GM19455 (cell line): ENCODE measurements around the gene IRX5.

Experiments
- ATAC-seq: cut with Tn5 transposase; IDR thresholded peaks from one replicate; pipeline ENCODE4 v1.9.1; 2021; ENCODE audit not compliant: unreplicated experiment

Gene IRX5

DNA sequence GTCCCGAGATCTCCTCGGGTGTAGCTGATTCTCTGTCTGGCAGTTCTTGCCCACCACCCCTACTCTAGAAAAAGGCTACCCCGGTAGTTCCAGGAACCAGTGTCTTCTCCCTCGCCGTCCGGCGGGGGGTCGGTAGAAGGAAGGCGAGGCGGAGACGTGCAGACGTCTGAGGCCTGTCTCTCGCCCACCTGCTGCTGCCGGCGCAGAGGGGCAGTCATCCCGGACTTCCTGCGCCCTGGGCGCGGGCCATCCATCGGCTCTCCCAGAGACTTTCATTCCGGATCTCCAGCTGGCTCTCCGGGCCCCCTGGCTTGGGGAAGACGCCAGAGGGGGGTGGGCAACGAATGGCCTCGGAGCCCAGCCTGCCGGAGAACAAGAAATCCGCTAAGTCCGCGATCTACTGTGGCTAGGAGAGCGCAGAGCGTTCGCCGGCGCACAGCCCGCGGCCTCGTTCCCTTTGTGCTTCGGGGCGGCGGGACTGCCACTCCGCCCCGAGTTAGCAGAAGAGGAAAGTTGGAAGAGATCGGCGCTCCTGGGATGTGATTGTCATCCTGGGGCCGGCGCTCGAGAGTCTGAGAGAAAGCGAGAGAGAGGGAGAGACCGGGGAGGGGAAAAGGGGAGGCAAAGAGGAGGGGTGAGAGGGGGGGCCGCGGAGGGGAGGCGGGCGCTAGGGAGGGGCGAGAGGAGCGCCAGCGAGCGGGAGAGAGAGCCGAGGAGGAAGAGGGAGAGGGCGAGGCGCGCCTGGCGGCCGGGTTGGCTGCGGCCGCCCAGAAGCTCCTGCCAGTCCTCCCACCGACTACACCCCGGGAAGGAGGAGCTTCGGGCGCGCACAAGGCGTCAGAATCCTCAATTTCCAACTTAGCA is at the start of gene IRX5:
Gene IRX5, plus strand, starts transcription at position 861 of the 864 bp plus-strand sequence. CDS start 334 bp downstream, outside the sequence.
- ATAC-seq: no peak

GRCh38 chr16:54882556-54882955 is 48.1 kb upstream of the IRX5 start:
- ATAC-seq: no peak

GRCh38 chr16:54883358-54883757 is 47.3 kb upstream of the IRX5 start:
- ATAC-seq: no peak

GRCh38 chr16:54886078-54886477 is 44.6 kb upstream of the IRX5 start:
- no peak for ATAC-seq

DNA sequence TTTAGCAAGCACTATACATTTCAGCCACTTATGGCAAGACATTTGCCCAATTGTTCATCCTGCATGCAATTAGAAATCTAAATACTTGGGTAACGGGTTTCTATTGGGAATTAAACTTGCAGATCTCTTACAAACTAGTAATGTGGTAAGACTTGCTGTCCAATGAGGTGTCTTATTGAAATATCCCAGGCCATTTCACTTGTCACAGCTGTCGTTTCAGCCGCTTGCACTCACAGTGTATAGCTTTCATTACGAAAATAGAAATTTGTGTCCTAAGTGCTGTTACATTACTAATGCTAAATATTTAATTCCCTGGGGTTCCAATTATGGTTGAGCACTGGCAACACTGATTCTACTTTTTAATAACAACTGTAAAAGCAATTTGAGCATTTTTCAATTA is 40.3 kb upstream of the IRX5 start:
- no peak for ATAC-seq

DNA sequence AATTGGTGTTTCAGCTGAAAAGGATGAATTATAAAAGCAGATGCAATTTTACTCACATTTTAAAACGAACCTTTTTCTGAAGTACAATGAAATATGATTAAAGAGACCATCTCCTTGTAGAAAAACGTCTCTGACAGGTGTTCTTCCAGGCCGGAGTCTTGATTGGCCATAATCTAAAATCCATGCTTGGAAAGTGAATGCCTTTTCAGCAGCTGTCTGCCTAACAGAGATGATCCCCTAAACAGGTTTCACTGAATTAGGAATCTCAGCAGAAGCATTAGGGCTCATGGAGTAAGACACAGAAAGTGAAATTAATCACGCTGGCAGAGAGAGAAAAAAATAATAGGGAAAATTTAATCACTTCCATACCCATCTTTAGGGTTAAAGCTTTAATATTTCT is 39.3 kb upstream of the IRX5 start:
- no peak for ATAC-seq

GRCh38 chr16:54892981-54893380 is 37.7 kb upstream of the IRX5 start:
- ATAC-seq: no peak

DNA sequence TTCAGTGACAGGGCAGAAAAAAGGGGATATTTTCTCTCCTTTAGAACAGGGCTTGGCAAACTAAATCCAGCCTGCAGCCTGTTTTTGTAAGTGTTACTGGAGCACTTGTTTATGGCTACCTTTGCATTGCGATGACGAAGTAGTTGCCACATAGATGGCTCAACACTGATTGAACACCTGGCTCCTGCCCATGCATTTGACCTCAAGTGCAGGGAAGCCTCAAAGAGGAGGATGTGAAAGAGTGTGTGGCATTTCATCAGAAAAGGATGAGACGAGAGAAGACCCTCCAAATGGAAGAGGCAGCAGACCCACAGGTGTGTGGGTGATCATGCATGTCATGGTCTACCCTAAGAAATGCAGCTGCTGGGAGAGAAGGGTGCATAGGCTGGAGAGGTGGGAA is 32.7 kb upstream of the IRX5 start:
- no peak for ATAC-seq

GRCh38 chr16:54901606-54902005 is 29.1 kb upstream of the IRX5 start:
- ATAC-seq: no peak

- ATAC-seq: no peak
These were observed 27.6 kb upstream of the IRX5 start for GRCh38 chr16:54903047-54903446.

DNA sequence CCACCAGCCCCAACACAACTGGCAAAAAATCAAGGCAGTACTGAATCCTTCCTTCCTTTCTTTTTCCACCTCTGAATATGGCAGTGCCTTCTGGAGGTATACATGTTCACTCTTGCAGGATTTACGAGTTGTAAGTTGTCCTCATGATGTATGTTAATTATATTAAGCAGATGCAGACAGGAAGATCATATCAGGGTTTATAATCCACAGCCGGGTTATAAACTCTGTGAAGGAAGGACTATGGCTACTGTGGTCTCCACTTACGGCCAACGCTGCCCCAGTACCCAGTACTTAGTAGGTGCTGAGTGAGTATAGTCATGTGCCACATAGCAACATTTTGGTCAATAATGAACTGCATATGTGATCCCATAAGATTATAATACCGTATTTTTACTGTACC is 19.6 kb upstream of the IRX5 start:
- ATAC-seq: no peak

DNA sequence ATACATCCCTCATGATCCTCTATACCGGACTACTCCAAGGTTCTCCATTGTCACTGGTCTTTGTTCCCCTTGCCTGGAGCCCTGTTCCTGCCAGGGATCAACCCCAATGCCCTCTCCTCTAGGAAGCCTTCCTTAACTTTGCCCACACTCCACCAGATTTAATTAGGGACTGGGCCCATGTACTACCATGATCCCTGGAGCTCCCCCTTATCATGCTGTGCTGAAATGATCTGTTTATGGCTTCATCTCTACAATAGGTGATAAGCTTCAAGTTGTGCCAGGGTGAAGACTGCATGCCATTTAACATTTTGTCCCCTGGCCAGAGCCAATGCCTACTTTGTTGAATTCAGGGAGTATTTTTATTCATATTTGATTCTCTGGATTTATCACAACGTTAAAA is 17.9 kb upstream of the IRX5 start:
- no peak for ATAC-seq

DNA sequence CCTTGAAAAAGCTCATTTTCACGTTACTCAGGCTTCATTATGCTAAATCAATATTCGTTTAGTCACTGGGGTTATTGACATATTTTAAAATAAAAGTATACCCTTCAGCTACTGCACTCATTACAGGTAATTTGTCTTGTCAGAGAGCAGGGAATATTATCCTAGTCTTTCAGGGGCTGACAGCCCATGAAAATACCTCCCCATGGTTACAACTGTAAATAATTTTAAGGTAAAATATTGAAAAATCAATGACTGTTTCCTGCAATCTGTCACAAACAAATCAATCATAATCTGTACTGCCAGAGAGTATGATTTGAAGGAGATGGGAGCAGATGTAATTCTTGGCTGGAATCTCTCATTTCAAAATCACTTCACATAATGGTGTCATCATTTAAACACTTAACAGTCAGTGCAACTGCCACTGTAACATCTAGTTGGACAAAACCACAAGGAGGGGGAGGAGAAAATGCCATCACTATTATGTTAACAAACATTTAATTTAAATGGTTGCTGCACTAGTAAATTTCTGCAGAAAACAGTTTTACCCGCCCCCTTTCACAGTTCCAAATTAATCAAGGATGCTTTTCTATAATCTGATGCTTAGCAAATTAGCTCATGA is 9.3 kb upstream of the IRX5 start:
- no peak for ATAC-seq

DNA sequence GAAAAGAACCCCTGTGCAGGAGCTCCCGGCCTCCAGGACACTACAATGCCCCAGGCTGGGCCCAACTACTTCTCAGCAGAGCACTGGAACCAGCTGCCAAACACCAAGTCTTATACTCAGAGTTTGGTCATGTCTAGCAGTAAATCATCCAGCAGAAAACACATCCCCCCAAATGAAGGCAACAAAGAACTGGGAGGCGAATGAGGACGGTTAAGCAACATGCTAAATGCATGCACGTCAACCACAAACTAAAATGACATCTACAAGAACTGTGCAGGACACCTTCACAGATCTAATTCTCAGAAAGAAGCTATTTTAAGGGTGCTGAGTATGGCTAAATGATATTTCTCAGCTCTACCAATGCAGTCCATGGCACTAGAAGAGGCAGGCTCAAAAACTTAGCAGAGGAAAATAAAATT is 7.6 kb upstream of the IRX5 start:
- ATAC-seq: no peak

DNA sequence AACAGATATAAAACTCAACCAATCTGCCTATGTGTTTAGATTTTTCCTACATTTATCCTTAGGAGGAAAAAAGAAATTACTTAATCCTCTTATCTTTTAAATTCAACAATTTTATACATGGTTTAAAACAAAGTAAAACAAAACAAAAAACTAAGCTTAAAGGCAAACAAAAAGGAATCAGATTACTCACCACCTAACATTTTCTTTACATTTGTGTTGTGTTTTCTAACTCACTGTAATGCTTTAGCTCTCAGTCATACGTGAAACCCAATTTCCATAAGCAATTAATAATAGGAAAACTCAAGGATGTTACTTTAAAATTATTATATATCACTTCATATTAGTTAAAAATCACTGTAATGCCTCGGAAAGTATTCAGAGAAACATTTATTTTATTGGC is 6.7 kb upstream of the IRX5 start:
- ATAC-seq: no peak

DNA sequence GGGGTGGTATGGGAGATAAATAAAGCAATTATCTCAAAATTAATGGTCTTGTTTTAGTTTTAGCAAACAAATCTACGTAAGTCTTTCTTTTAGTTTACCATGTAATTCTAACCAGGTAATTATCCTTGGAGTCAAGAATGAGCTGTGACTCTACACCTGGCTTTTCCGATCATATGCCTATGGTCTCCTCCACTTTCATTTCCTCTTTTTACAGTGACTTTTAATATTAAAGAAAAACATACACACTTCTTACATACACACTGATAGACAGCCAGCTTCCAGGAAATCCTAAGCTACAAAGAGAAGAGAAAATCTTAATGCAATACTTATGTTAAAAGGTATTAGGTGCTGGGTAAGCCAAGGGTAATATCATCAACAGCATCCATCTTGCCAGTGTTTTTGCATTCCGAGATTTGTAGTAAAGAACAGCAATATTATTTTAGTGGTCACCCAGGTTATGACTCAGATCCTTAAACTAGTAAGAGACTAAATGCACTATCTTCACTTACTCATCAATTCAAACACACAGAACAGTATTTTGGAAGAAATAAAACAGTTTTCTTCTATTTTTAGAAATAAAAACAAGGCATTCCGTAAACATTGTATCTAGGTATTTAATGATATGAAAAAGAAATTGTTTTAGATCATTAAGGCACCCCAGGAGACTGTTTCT is 4.4 kb upstream of the IRX5 start:
- ATAC-seq: no peak

DNA sequence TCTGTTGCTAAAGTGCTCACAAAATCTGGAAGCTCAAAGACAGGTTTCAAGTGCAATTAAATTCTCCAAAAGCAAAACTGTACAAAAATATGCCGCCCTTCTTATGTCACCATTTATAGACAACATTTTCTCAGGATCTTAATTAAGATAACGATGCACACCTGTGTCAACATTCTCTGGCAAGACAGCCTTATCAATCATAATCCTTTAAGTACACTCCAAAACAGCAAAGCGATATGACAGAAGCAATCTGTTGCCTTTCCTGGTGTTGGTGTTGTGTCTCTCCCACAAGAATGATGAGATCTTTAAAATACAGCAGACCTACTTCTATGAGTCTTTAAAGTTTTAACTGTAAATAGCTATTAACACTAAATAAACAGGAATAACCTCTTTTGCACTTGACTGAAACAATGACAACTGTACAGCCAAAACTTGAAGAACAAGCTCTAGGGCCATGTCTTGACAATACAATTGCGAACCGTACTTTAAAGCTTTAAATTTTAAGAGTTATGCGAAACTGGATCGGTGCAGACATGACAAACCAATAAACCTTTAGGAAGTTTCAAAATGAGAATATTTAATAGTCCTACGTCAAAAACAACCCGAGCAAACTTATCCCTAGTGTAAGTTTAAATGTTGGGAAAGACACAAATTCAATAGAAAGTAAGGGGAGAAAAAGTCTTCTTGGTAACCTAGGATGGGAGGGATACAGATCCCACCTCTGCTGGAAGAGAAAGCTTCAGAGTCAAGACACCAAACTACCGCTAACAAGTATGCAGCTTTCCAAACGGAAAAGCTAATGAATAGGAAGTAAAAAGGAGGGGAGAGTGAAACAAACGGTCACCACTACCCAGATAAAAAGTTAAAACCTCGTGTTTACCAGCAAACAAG is 3.3 kb upstream of the IRX5 start:
- no peak for ATAC-seq

- ATAC-seq: no peak
These were observed 2.7 kb upstream of the IRX5 start for GRCh38 chr16:54928016-54928356.

DNA sequence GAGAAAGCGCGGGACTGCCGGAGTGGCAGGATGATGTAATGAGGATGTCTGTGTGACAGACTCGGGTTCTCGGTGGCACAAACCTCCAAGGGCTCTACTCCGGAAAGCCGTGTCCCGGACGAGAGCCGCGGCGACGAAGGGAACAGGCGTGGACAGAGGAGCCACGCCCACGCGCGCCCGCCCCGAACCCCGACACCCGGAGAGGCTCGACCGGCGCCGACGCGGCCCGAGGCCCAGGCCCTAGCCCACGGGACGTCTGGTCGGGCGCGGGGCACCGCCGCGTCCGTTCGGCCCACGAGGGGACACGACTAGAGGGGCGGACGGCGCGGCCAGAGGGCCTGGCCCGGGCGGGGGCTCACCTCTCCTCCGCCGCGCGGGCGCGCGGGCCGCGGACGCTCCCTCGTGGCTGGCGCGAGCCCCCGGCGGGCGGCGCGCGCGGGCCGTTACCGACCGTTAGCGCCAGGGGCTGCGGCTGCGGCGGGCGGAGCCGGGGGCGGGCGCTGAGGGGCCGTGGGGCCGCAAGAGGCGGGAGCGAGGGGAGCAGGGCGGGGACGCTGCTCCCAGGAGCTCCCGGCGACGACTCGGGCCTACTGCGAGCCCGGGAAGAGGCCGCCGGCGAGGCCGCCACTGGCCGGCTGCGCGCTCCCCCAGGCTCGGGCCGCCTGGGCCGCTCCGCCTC is 2.1 kb upstream of the IRX5 start:
- ATAC-seq: peak; percentile 62
